Activated naive CD4-positive, alpha-beta T cell treated with Interleukin-2 at 50 U/mL for 16 hours (primary cell): Measurements from ENCODE around the gene DEFB131A.
"Not testable (repeated sequence)": the region's sequence is repeated elsewhere in the genome, so short reads cannot be mapped to it uniquely, and the experiment has no call there.

Experiments used
- DNase-seq: peaks from one replicate; pipeline ENCODE4 v3.0.0-alpha.2; 2020

Gene DEFB131A

GRCh38 chr4:9495443-9495842 lies 51.2 kb downstream of the DEFB131A start:
- peak; percentile 61 for DNase-seq

GRCh38 chr4:9497575-9498467 lies 53.6 kb downstream of the DEFB131A start:
- not testable (repeated sequence) for DNase-seq

- not testable (repeated sequence) for DNase-seq
These were observed 54.3 kb downstream of the DEFB131A start for GRCh38 chr4:9498468-9499040.

GRCh38 chr4:9499974-9500487 lies 55.8 kb downstream of the DEFB131A start:
- DNase-seq: not testable (repeated sequence)
